GM12878 (cell line): ENCODE data around the gene MACROD2. TPM values are rescaled to one million over a fixed set of nuclear protein-coding genes. Genes with fewer than 3 reads are reported as not detected.

ENCODE experiments used
- ATAC-seq: fragments of 200-7000 bp; cut with Tn5 transposase; 3 replicates; pipeline ENCODE4 v1.9.1; 2020; ENCODE audit warnings: mild to moderate bottlenecking, moderate library complexity
- BruUV-seq: library from RNA; stranded (reverse); fragments of 400-500 nt; replicated peaks from 2 replicates; lab custom pipeline; 2021; lab: Mats Ljungman, UMichigan
- CTCF ChIA-PET: fragments of 300-600 bp; sonication (Branson Sonifier 250); formaldehyde crosslinking; extraction: SDS; loops from one replicate; lab custom pipeline; 2021; ENCODE audit warnings: inconsistent platforms; lab: Yijun Ruan, JAX
- POLR2A ChIA-PET: fragments of 350-600 bp; formaldehyde crosslinking; extraction: SDS; loops from one replicate; lab custom pipeline; 2021; ENCODE audit warnings: inconsistent platforms; lab: Charles Lee
- RAD21 ChIA-PET: fragments of 300-600 bp; sonication (Branson Sonifier 250); formaldehyde crosslinking; loops from one replicate; lab custom pipeline; 2023; ENCODE audit warnings: antibody characterized with exemption; ENCODE audit not compliant: unreplicated experiment; lab: Charles Lee
- SMC1A ChIA-PET: fragments of 300-600 bp; sonication (Branson Sonifier 250); formaldehyde crosslinking; loops from one replicate; lab custom pipeline; 2023; ENCODE audit not compliant: unreplicated experiment, uncharacterized antibody; lab: Charles Lee
- DNase-seq: peaks from one replicate; pipeline ENCODE4 v3.0.0-alpha.2; 2011; ENCODE audit warnings: low read depth, low spot score
- FAIRE-seq: peaks from 3 replicates; lab custom pipeline; 2011; peaks lifted over from hg19 to GRCh38; lab: Jason Lieb, UNC
- H2AFZ ChIP-seq: 2 replicates; pipeline ENCODE4 v1.6.0; 2011; ENCODE audit warnings: low read depth, low read length, control low read depth; ENCODE audit not compliant: control insufficient read depth
- H3K27ac ChIP-seq: 2 replicates; pipeline ENCODE4 v1.5.1; 2011; ENCODE audit warnings: control low read depth; ENCODE audit not compliant: control insufficient read depth, insufficient read depth
- H3K27me3 ChIP-seq, 2 experiments: replicated peaks in 1 of 2; 2 replicates each; pipeline versions ENCODE4 v1.6.0 to v1.6.1; 2011; ENCODE audit warnings: low read length in 1 of 2; ENCODE audit not compliant: control insufficient read depth in 2 of 2, insufficient read depth in 2 of 2
- H3K36me3 ChIP-seq, 2 experiments: 2 replicates each; pipeline ENCODE4 v1.5.1; 2011; ENCODE audit warnings: low read length in 1 of 2; ENCODE audit not compliant: control insufficient read depth in 2 of 2, insufficient read depth in 2 of 2
- H3K4me1 ChIP-seq: 2 replicates; pipeline ENCODE4 v1.6.1; 2011; ENCODE audit warnings: mild to moderate bottlenecking, low read length, moderate library complexity, mixed read lengths; ENCODE audit not compliant: control insufficient read depth, insufficient read depth
- H3K4me2 ChIP-seq: 2 replicates; pipeline ENCODE4 v1.6.0; 2011; ENCODE audit warnings: control low read depth; ENCODE audit not compliant: control insufficient read depth, insufficient read depth
- H3K4me3 ChIP-seq: fragments of 200-600 bp; sonication (generic); 2 replicates; pipeline ENCODE4 v1.5.1; 2016
- H3K79me2 ChIP-seq: 2 replicates; pipeline ENCODE4 v1.6.0; 2011; ENCODE audit warnings: low read length; ENCODE audit not compliant: control insufficient read depth, insufficient read depth
- H3K9ac ChIP-seq: 2 replicates; pipeline ENCODE4 v1.8.0; 2011; ENCODE audit warnings: low read length, control low read depth, mixed read lengths; ENCODE audit not compliant: control insufficient read depth, insufficient read depth
- H3K9me3 ChIP-seq: replicated peaks from 3 replicates; pipeline ENCODE4 v1.5.1; 2011; ENCODE audit warnings: mild to moderate bottlenecking, low read length; ENCODE audit not compliant: control insufficient read depth, insufficient read depth
- H4K20me1 ChIP-seq: 2 replicates; pipeline ENCODE4 v1.6.0; 2011; ENCODE audit not compliant: control insufficient read depth, insufficient read depth
- NBN ChIP-seq: fragments of 450-650 bp; IDR thresholded peaks from 2 replicates; pipeline ENCODE4 v1.6.1; 2016
- PML ChIP-seq: IDR thresholded peaks from 2 replicates; pipeline ENCODE4 v1.6.1; 2012; ENCODE audit warnings: low read length, inconsistent platforms
- POU2F2 ChIP-seq: IDR thresholded peaks from 3 replicates; pipeline ENCODE4 v1.6.1; 2011; ENCODE audit warnings: low read depth, mild to moderate bottlenecking, low read length, borderline replicate concordance
- YY1 ChIP-seq: IDR thresholded peaks from 2 replicates; pipeline ENCODE4 v1.6.1; 2011; ENCODE audit warnings: low read depth, mild to moderate bottlenecking, low read length
- WGBS: methylation state at CpG from one replicate; pipeline ENCODE4 v1.1.6; 2016; ENCODE audit warnings: low lambda C conversion rate; ENCODE audit not compliant: insufficient replicate concordance, insufficient coverage; ENCODE audit errors: missing lambda C conversion rate; 5-methylcytosine and 5-hydroxymethylcytosine counted together
- in situ Hi-C: fragments of 300-500 bp; cut with MboI; formaldehyde crosslinking; loops from 9 replicates; pipeline ENCODE4 v1.14.3; 2018; ENCODE audit warnings: mixed read lengths
- intact Hi-C: fragments of 100-400 bp; cut with micrococcal nuclease; formaldehyde crosslinking; loops from one replicate; pipeline ENCODE4 v1.14.2; 2022; ENCODE audit not compliant: unreplicated experiment
- polyA plus RNA-seq, 11 experiments: library from polyadenylated mRNA; depleted of rRNA in 4 of 11; unstranded in 6 of 11; stranded (reverse) in 5 of 11; fragments of >200 nt; fragmentation: Nextera tagmentation in 4 of 11; fragmentation: Illumina TruSeq in 1 of 11; extraction: Ambion mirVana in 4 of 11; extraction: Trizol in 1 of 11; gene quantifications; 1 replicate in 1 of 11; 2 replicates in 10 of 11; pipeline versions ENCODE4 v1.2.1 to v1.2.3, GENCODE V29; 2011 to 2016; ENCODE audit warnings: inconsistent platforms in 2 of 11, missing spikeins in 2 of 11, low read depth in 1 of 11
- total RNA-seq, 4 experiments: library from RNA; depleted of rRNA in 3 of 4; stranded (reverse); fragments of >200 nt in 3 of 4; fragmentation: Illumina TruSeq in 1 of 4; extraction: Trizol in 1 of 4; gene quantifications; 2 replicates each; pipeline versions ENCODE4 v1.2.1 to v1.2.3, GENCODE V29; 2013 to 2021
- TF ChIP-seq, protein P1 (sequence below): fragments of 450-650 bp; IDR thresholded peaks from 2 replicates; pipeline ENCODE4 v1.6.1; 2017; ENCODE audit warnings: mild to moderate bottlenecking, moderate library complexity

The MACROD2 gene
- total and polyA plus RNA-seq, 10 of the 15 experiments (the other 5 are each of a cell fraction or from before 2014, with no cell fraction given), result 1.1 to 21.5 (median 2.2) TPM

DNA sequence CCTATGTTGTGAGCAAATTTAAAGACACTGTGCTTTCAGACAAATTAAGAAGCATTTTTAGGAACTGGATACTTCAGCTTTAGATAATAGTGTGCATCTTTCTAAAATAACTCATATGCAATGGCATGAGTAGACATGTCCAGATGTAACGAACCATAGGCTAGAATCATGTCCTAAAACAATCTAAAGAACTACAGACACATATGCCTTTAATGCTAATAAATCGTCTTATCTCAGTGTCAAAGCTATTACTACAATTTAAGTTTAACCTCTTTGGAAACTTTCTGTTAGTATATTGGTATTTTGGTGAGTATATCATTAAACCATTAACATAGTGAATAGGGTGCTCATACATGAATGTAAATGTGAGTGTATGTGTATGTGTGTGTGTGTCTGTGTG is 1250.6 kb downstream of the MACROD2 start:
- CTCF ChIA-PET, result no interaction called here
- Histone ChIP-seq H3K27ac (no peak overlapping the region), H4K20me1 (no peaks in the 10 kb centered on the region)
- no peak for FAIRE-seq
- no TSS peak for BruUV-seq
- no peak for ATAC-seq
- no peak for TF ChIP-seq YY1
- TF ChIP-seq, protein P1, sequence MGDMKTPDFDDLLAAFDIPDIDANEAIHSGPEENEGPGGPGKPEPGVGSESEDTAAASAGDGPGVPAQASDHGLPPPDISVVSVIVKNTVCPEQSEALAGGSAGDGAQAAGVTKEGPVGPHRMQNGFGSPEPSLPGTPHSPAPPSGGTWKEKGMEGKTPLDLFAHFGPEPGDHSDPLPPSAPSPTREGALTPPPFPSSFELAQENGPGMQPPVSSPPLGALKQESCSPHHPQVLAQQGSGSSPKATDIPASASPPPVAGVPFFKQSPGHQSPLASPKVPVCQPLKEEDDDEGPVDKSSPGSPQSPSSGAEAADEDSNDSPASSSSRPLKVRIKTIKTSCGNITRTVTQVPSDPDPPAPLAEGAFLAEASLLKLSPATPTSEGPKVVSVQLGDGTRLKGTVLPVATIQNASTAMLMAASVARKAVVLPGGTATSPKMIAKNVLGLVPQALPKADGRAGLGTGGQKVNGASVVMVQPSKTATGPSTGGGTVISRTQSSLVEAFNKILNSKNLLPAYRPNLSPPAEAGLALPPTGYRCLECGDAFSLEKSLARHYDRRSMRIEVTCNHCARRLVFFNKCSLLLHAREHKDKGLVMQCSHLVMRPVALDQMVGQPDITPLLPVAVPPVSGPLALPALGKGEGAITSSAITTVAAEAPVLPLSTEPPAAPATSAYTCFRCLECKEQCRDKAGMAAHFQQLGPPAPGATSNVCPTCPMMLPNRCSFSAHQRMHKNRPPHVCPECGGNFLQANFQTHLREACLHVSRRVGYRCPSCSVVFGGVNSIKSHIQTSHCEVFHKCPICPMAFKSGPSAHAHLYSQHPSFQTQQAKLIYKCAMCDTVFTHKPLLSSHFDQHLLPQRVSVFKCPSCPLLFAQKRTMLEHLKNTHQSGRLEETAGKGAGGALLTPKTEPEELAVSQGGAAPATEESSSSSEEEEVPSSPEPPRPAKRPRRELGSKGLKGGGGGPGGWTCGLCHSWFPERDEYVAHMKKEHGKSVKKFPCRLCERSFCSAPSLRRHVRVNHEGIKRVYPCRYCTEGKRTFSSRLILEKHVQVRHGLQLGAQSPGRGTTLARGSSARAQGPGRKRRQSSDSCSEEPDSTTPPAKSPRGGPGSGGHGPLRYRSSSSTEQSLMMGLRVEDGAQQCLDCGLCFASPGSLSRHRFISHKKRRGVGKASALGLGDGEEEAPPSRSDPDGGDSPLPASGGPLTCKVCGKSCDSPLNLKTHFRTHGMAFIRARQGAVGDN, result no peak
- no peak for TF ChIP-seq NBN
- TF ChIP-seq POU2F2, result no peak
- no peak for TF ChIP-seq PML
- TF ChIP-seq, all 136 proteins: peak for 0
- Histone ChIP-seq H2AFZ (no peak overlapping the region), H3K4me1 (peaks cover 9% of the 10 kb centered on the region), H3K9me3 (no peaks in the 10 kb centered on the region), H3K4me3 (no peak overlapping the region), H3K4me2 (no peak overlapping the region), H3K36me3 (no peaks in the 10 kb centered on the region), H3K27me3 (no peaks in the 10 kb centered on the region), H3K9ac (no peak overlapping the region), H3K79me2 (no peaks in the 10 kb centered on the region)
- POLR2A ChIA-PET, result no interaction called here
- no peak for DNase-seq
- in situ Hi-C loops (no loop called here), intact Hi-C loops (no loop called here)
- 16% methylated on average over 2 of the region's 2 CpGs for WGBS
- RAD21 ChIA-PET, result no interaction called here
- SMC1A ChIA-PET, result no interaction called here
